GM19372 (cell line): ENCODE measurements around the gene PIKFYVE.
"Not testable (repeated sequence)": the region's sequence is repeated elsewhere in the genome, so short reads cannot be mapped to it uniquely, and the experiment has no call there.

Source experiments
- ATAC-seq: cut with Tn5 transposase; IDR thresholded peaks from one replicate; pipeline ENCODE4 v1.9.1; 2021; ENCODE audit warnings: mild to moderate bottlenecking, low read depth, moderate library complexity; ENCODE audit not compliant: unreplicated experiment

The PIKFYVE gene, protein sequence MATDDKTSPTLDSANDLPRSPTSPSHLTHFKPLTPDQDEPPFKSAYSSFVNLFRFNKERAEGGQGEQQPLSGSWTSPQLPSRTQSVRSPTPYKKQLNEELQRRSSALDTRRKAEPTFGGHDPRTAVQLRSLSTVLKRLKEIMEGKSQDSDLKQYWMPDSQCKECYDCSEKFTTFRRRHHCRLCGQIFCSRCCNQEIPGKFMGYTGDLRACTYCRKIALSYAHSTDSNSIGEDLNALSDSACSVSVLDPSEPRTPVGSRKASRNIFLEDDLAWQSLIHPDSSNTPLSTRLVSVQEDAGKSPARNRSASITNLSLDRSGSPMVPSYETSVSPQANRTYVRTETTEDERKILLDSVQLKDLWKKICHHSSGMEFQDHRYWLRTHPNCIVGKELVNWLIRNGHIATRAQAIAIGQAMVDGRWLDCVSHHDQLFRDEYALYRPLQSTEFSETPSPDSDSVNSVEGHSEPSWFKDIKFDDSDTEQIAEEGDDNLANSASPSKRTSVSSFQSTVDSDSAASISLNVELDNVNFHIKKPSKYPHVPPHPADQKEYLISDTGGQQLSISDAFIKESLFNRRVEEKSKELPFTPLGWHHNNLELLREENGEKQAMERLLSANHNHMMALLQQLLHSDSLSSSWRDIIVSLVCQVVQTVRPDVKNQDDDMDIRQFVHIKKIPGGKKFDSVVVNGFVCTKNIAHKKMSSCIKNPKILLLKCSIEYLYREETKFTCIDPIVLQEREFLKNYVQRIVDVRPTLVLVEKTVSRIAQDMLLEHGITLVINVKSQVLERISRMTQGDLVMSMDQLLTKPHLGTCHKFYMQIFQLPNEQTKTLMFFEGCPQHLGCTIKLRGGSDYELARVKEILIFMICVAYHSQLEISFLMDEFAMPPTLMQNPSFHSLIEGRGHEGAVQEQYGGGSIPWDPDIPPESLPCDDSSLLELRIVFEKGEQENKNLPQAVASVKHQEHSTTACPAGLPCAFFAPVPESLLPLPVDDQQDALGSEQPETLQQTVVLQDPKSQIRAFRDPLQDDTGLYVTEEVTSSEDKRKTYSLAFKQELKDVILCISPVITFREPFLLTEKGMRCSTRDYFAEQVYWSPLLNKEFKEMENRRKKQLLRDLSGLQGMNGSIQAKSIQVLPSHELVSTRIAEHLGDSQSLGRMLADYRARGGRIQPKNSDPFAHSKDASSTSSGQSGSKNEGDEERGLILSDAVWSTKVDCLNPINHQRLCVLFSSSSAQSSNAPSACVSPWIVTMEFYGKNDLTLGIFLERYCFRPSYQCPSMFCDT (N-terminal part only)

DNA sequence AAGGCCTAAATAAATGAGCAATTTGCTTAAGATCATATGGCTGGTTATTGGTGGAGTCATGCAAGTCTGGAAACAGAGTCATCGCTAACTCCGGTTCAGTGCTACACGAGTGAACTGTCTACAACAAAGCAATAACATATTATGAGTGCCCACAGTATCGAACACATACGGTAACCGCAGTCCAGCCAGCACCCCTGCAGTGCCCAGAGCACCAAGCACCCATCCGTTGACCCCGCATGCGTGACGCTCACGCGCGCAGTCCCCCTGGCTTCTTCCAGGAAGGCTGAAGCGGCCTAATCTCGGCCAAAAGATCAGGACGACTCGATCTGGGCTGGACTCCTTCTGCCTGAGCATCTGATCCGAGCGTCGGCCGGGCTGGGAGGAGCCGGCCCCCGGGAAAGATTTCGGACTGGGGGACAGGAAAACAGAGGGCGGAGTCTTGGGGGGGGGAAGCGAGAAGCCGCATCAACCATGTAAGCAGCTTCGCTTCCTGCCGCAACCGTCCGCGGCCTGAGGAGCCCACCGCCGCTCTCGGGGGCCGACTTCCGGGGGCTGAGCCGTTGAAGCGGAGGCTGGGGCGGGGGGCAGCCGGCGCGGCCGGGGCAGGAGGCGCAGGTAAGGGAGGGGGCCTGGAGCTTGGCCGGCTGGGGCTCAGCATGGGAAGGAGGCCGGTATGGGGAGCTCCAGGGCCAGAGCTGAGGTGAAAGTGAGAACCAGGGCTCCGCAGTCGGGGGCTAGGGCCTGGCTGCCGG, at the start of gene PIKFYVE:
Gene PIKFYVE (plus strand): TSS at position 455 of the 752 bp plus-strand sequence. CDS start 5,265 bp downstream, outside the sequence.
- ATAC-seq = peak; percentile 76

DNA sequence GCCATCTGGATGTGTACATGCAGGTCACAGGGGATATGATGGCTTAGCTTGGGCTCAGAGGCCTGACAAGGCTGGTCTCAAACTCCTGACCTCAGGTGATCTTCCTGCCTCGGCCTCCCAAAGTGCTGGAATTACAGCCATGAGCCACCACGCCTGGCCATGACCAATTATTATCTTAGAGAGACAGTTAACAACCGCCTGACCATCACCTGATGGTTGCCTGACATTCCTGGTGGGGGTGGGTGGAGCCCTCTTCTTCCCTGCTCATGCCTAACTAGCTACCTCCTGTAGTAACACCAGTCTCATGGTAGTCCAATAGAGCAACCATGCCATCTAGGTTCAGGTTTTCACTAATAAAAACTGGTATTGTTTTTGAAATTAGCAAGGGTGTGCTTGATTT, 44.2 kb upstream of the PIKFYVE start:
- ATAC-seq = not testable (repeated sequence)

DNA sequence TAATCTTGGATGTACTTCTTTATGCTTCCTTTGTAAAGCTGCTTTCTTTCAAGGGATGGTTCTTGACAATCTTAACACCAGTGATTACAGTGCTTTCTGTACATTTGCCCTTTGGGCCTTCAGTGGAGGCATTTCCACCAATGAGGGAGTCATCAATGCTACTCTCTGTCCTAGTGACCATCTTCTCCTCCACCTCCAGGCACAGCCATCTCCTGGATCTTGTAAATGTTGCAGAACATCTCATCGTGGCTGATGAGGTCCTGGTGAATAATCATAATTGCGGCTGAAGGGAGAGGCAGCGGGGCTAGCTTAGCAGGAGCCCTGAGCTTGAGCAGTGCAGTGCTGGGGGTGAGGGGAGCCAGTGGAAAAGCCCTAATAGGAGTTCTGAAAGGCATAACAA, 43.7 kb upstream of the PIKFYVE start:
- no peak for ATAC-seq

DNA sequence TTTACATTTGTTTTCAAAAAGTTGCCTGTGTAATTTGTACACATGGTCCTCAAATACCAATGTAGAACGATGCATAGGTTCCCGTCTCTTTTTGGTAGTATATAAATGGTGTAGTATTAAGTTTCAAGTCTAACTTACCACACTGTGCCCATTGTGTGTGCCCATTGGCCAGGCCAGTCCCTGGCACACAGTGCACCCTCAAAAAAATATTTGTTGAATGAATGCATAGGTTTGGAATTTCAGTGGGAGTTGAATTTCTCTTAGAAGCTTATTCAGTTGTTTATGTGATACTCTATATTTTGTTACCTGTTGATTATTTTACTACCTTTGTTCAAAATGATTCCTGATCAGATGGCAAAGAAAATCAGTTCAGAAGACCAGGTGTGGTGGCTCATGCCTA, 41.3 kb upstream of the PIKFYVE start:
- ATAC-seq = no peak

DNA sequence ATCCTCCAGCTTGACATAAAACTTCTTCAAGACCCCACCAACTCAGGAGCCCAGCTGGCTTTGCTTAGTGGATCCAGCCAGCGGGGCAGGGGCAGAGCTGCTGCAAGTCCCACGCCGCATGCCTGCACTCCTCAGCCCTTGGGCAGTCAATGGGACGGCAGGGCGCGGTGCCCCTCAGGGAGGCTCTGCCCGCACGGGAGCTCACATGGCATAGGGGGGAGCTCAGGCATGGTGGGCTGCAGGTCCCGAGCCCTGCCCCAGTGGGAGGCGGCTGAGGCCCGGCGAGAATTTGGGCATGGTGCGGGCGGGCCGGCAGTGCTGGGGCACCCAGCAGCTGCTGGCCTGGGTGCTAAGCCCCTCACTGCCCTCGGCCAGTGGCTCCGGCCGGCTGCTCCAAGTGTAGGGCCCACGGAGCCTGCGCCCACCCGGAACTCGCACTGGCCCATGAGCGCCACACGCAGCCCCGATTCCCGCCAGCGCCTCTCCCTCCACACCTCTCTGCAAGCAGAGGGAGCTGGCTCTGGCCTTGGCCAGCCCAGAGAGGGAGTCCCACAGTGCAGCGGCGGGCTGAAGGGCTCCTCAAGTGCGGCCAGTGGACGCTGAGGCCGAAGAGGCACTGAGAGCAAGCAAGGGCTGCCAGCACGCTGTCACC, 38.3 kb upstream of the PIKFYVE start:
- no peak for ATAC-seq

DNA sequence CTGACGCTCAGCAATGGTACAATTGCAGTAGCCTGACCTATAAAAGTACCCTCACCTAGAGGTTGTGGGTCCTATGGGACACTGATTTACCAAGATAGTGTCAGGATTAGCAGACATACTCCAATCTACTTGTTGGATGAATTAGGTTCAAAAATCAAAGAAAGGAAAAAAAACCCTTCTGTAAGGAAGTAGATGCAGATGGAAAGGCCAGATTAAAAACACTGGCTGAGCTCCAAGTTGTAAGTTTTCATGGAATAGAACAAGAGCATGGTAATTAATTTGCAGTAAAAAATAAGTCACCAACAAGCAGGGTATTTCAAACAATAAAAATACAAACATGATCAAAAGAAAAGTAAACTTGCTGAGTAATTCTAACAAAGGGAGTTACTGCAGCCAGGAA, 37.6 kb upstream of the PIKFYVE start:
- ATAC-seq = no peak

DNA sequence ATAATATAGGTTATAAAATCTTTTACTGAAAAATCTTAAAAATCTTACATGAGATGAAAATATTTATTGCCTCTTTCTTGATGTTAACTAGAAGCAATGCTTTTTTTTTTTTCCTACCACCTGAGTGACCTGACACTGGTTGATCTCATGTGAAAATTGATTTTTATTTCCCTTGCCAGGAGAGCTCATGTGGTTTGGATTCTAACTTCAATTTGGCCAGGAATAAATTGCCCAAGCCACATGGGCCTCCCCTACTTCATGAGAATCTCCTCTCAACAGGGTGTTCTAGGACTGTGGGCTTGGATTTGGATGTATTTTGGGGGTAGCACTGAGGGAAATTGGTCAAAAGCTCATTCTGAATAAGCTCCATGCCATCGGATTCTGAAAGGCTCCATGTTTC, 31.3 kb upstream of the PIKFYVE start:
- no peak for ATAC-seq

DNA sequence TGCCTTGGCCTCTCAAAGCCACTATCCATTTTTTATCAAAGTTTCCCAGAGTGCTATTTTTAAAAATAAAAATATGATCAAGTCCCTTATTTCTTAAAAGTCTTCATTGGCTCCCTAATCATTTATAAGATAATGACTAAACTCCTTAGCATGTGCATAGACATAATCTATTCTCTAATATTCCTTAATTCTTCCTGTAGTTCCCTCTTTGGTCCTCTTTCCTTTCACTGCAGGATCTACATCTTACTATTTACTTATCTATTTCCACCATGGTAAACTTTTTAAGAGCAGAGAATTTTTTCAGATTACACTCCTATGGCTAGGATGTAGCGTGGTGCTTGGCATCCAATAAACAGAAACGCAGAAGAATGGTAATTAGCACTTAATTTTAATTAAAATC, 30.2 kb upstream of the PIKFYVE start:
- no peak for ATAC-seq

DNA sequence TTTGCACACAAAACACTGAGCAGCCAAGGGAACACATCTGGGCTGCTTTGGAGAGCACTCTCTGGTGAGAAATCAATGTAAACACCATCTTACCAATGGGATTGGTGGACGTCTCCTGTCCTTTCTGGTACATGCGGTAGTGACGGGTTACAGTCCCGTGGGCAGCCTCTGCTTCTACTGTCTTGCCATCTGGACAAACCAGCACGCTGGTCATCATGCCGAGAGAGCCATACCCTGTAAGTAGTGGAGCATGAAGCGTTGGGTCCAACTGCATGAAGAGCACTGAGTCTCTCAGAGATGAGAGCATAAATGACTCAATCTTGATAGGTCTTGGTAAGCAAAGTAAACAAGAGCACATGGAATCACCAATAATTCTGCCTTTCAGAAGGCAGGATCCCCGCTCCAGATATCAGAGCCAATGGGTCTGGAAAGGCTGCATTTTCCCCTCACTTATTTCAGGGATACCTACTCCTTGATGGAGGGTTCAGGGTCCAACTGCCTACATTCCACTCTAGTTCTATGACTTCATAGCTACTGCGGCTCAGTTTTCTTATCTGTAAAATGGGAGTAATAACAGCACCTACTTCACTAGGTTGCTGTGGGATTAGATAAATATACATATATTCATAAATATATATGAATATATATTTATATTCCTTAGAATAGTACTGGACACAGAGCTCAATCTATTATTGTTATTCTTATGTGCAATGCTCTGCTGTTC, 26.1 kb upstream of the PIKFYVE start:
- no peak for ATAC-seq

DNA sequence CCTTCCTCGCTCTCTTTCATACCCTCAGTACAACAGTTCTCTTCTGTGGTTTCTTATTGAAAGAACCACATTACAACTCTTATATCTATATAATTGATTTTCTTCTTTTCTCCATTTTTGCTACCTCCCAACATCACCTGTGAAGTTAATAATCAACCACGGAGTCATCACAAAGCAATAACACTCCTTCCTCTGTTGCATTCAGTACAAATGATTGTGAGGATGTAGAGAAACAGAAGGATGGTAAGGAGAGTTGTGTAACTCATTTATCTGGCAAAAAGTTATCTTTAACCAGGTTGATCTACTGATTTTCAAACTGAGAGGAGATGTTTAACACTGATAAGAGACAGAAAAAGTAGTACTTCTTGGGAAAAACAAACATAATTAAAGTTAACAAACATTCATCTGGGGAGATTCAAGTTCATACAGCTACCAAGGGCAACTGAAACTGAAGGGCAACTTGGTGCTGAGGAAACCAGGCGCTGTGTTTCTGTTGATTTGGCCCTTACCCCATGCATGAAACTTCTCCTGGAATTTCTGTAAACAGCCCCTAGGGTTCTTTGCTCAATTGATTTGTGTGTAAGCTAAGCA, 25.3 kb upstream of the PIKFYVE start:
- no peak for ATAC-seq

DNA sequence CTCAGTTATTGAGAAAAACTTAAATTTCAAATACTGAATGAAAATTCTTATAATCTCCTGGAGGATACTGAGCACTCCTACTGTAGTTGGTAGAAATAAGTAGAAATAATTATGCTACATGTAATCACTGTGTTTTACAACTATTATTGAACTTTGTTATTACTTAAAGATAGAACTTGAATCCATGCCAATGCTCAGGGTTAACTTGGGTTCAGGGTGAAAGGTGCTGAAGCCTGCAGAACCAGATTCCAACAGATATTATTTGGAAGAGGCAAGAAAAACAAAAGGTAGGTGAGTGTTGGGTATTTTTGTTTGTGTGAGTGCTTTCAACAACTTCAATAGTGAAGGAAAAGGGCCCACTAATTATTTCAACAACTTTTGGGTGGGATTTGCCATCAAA, 21.6 kb upstream of the PIKFYVE start:
- no peak for ATAC-seq

DNA sequence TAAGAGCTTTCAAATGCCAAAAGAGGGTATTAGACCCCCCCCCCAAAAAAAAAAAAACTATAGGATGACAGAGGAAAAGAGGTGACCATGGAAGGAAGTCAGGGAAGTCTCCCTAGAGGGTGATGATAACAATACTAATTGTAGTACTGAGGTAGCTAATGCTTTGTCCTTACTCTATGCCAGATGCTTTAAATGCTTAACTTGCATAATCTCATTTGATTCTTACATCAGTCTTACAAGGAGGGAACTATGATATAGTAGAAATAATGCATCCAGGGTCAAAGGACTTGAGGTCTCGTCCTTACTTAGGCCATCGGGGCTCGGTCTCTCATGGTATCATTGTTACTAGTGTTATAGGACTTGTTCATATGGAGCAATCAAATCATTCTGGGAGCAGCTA, 20.3 kb upstream of the PIKFYVE start:
- no peak for ATAC-seq

DNA sequence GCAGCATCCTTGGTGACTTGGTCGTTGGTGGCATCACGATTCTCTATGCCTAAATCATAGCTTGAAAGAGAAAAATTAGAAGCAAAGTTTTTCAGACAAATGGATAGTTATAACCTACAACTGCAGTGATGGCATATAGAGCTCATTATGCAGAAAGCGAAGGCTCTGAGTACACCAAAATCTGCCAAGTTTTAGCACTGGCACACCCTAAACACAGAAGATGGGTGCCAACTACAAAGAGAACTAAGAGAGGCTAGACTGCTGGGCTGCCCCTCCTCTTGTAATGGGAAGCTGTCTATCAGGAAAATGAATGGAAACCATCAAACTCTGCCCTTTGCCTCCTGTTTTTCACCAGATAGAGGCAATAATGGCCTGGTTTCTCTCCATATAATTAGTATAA, 17.5 kb upstream of the PIKFYVE start:
- no peak for ATAC-seq

DNA sequence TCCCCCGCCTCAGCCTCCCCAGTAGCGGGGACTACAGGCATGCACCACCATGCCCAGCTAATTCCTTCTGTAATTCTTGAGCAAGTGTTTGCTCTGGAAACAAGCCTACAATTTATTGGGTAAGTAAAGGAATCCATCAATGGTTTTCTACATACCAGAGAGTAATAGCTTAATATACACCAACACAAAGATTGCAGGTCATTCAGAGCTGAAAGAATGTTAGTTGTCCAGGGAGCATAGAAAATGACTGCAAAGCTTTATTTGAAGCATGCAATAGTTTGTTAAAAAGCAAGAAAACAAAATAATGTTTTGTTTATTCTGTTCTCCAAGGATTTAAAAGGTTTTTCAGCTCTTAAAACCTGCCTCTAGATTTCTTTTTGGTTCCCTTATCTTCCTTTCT, 16.8 kb upstream of the PIKFYVE start:
- ATAC-seq = no peak

DNA sequence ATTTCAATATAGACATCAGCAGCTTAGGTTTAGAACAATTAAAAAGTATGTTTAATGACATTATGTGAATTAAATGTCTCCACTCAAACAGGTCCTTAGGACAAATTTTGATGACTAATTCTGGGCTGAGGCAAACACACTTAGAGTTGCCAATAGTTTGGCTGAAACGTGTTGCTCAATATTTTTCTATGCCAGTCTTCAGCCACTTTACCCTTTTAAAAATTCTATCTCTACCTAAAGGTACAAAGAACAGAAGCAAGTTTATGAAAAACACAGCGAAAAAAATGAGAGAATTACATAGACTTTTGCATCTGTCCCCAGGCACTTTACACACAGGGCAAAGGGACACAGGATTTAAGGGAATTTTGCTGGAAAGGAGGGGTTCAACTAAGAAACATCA, 15.7 kb upstream of the PIKFYVE start:
- no peak for ATAC-seq

DNA sequence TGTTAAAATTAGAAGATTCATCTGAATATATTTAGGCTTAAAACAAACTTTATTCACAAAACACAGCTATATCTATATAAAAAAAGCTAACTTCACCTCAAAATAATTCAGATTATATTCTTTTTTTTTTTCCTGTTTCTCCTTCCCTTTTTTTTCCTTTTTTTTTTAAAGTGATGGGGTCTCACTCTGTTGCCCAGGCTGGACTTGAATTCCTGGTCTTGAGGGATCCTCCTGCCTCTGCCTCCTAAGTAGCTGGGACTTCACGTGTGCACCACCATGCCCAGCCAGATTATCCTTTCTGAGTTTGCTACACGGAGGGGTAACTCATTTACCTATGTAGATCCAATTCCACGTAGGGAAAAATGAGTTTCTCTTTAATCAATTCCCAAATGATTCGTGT, 15.0 kb upstream of the PIKFYVE start:
- ATAC-seq = no peak

DNA sequence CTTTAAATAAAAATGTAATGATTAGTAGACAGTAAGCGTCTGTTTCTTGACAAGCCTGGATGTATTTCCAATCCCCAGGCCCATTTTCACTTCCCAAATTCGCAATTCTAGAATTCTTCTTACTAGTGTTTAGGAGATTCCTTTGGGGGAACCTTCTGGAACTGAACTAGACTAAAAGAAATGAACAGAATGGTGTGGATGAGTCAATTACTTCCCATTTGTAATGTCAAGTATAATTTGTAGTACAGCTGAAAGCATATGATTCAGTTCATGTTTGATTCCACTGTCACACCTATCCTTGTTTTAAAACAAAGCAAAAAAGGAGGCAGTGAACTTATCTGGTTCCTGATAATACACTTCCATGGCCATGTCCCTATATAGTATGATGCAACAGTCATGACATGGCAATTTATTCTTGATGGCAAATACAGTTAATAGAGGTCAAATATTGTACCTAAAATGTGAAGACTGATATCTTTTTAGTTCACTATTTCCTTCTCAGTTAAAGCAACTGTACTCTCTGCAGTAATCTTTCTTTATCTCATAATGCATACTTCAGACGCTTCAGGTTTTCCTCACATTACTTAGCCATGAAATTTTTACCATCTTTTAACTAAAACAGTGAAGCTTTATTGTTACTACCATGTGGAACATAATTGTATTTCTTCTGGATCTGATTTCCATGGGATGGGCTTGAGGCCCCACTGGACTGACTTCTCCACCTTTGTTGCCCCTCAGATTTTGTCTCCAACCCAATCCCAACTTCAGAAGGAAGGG, 13.2 kb upstream of the PIKFYVE start:
- ATAC-seq = no peak

DNA sequence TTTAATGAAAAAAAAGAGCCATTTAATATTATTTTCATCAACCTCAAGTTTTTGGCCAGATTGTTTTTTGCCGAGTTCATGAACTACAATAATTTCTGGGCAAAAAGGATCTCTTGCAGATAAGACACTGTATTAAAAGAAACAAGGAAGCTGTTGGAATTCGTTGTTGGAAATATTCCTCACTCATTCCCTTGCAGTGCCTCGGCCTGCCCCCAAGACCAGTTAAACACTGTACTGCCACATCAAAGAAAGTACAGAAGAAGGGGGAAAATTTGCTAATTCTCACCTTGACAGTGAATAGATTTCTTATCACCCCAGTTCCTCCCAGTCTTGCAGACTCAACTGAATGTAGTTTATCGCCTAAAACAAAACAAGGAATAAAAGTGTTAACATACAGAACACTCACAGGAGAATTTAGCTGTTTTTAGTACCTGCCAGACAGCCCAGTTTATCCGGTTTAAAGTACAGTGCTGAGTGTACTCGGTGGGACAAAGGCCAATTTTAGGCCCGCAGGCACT, 12.4 kb upstream of the PIKFYVE start:
- no peak for ATAC-seq
